ENCODE measurements around the gene CENPP.

GRCh38 chr9:92618633-92619225 is 293.0 kb downstream of the CENPP start:
- TF ChIP-seq POLR2AphosphoS5 (IDR thresholded peaks at IDR 0.05) (no peak), POLR2A (IDR thresholded peaks at IDR 0.05) (no peak), CTCF (IDR thresholded peaks at IDR 0.05) (no peak)

Data from suprapubic skin (tissue), 4 donors.